GM19397 (cell line): ENCODE measurements around the gene SFR1.
A peak's percentile ranks its signal among the peaks of the same experiment; 100 is the strongest.

ENCODE experiments used
- ATAC-seq: cut with Tn5 transposase; IDR thresholded peaks from one replicate; pipeline ENCODE4 v1.9.1; 2021; ENCODE audit warnings: mild to moderate bottlenecking, moderate library complexity; ENCODE audit not compliant: unreplicated experiment

The SFR1 gene

DNA sequence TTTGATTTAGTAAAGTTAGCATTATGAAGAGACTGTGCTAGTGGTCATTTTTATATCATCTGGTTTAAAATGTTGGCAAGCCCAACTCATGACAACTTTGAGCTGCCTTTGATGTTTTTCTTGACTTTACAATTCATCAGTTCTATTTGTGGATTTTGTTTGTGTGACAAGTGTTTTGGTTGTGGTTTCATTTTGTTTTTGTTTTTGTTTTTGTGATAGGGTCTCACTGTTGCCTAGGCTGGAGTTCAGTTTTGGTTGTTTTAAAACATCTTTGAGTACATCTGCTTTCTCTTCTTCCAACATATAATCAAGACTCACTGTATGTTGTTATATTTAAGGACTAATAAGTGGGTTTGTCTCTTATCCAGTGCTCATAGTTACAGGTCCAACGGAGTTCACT is 17.6 kb upstream of the SFR1 start:
- no peak for ATAC-seq

DNA sequence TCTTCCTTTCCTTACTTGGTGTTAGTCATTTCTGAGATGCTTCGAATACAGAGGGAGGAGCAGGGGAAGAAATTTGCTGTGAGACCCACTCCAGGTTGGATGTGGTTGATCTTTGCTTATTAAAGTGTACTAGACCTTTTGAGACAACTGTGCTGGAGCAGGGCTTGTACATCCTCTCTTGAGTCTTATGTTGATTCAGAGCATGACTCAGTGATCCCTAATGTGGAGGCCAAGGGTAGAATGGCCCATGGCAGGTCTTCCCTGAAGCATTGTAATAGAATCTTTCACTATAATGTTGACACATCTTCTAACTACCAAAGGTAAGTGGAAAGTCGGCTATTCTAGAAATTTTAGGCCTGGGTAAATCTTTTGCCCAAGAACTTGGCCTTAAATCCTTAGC is 17.0 kb upstream of the SFR1 start:
- no peak for ATAC-seq

DNA sequence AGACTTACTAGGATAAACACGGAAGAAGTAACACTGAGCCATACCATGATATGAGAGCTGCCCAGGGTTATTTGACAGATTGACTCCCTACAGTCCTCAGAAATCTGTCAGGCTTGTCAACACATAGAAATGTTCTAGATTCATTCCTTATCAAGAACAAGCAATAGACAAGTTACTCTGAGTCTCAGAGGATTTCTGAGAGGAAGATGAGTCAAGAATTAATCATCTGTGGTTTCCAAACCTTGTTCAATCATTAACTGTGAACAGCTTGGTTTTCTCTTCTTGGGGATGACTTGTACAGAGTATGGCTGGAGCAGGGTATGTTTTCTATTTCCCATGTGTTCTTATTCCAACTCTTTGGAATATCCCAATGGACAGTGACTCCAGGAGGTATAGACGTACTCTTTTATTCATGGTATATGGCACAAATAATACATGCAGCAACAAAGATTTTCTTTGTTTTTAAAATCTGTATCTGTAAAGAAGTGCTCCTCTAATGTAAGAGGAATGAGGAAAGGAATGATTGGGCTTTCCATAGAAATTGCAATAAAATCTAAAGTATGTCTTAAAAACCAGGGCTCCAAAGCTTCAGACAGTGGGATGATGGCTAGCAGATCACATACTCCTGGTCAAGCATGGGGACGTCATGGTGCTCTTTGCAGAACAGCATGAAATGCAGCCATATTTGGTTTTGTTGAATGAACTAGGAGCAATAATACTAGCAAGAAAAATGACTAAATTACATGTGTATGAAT is 11.9 kb upstream of the SFR1 start:
- no peak for ATAC-seq

DNA sequence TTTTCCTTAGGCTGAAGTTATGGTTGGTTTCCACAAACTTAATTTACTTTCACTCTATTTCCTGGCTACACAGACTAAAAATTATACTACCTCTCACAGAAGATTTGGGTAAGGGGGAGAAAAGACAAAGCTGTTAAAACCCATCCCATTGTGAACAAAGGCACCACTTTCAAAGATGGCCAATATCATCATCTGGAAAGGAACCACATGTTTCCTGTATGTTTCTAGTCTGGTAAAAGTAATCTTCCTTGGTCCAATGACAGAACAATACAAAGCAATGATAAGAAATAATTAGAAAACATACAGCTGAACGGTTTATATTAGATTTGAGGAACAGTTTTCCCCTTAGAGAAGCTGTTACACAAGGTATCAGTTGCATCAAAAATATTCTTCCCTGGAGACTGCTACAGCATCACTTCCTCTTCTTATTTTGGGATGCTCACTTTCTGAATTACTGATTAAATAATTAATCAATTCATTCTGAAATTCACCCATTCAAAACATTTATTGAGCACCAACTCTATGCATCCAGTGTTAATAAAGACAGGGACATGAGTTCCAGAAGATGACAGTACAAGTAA is 8.5 kb upstream of the SFR1 start:
- ATAC-seq = no peak

DNA sequence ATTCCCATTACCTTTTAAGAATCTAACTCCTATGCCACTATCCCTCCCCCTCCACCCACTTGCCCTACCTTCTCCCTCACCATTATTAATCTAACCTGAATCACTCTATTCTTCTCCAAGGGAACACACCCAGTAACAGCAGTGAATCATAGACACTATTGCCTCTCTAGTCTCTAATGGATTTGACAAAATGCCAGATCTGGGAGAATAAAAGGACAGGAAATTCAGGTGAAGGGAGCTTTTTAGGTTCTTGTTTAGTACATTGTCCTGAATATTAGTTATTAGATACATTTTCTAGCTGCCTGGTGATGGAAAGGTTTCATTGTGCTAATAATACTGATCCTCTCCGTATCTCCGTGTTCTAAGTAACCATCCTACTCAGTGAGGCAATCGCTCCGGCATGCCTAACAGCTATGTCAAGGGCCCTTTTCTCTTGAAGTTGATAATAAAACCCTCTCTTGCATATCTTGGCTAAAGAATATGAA is 4.1 kb upstream of the SFR1 start:
- no peak for ATAC-seq

DNA sequence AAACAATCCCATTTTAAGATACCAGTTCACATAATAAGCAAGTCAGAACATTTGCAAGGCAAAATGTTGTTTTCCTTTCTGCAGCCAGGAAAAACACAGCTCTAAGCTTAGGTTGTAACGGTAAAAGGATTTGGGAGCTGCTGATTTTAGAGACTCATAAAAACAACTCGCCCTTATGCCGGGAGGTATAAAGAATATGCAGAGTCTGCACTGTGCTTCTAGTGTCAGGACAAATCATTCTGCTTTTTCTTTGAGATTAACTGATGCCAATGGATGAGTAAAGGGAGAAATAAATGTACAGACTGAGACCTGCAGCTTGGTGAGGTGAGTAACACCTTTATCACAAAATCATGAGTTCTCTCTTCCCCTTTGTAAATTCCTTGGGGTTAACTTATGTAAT is 2.0 kb upstream of the SFR1 start:
- ATAC-seq = no peak

DNA sequence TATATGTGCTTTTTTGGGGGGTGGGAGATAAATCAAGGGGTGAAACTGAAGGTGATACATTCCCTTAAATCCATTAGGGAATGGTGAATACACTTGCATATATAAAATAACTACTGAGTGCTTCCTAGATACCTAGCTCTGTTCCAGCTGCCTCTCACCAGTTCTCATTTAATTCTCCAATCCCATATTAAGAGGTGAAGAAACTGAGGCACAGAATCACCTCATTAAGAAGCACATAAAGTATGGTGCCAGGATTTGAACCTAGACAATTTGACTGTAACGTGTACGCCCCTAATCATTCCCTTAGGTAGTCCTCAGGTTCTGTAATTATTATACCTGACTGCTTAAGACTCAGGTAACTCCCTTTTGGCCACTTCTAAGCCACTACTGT is 1.5 kb upstream of the SFR1 start:
- ATAC-seq = no peak

DNA sequence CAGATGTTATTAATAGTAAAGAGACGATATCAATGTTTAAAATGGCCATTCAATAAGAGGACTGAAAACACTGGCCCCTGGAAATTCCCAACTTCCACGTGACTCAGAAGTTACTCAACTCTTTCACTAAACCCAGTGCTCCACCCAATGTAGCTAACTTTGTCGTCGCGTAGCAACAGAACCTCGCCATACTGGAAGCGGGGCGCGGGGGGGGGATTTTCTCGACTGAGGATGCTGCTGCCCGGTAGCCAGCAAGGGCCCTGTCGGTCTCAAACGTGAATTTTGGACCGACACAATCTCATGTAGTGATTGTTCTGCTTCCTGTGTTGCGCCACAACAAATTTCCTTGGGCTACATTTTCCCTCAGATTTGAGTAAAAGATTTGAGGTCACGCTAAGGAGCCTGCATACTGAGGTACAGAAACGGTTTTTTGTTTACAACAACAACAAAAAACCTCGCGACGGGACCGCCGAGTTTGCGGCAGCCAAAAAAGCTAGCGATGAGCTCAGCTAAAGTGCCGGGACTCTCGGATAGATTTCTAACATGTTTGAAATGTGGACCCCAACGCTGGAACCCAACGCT is 977 bp upstream of the SFR1 start:
- ATAC-seq = peak; percentile 23

DNA sequence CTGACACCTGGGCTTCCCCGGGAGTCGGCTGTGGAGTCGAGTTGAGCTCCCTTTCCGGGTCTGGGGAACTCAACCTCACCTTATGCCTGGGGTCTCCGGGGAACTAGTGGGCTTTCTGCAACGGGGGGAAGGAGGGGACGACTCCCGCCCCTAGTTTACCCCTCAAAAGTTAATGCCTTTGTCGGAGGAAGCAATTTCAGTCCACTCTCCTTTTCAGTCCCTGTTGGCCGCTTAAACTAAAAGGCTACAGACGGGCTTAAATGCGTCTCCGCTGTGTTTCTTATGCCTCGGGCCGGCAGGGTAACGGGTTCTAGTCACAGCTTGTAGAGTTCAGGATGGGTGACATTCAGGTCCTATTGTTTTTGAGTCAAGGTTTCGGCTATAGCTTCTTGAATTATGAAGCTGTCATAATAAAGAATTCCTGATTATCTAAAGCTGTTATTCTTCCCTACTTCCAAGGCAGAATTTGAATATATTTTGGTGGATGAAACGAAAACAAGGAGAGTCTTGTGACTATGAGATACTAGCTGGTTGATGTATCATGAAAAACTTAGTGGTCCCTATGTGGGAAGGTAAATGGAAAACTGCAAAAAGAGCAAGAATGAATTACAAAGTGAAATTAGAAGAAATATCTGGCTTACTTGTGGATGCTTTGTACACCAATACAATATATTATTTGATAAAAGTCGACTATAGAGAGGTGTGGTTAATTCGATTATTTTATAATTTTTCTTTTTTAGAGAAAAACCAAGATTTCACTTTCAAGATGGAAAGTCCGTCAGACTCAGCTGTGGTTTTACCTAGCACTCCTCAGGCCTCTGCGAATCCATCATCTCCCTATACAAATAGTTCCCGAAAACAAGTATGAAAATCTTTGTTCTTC is 495 bp downstream of the SFR1 start:
- ATAC-seq = peak; percentile 2

DNA sequence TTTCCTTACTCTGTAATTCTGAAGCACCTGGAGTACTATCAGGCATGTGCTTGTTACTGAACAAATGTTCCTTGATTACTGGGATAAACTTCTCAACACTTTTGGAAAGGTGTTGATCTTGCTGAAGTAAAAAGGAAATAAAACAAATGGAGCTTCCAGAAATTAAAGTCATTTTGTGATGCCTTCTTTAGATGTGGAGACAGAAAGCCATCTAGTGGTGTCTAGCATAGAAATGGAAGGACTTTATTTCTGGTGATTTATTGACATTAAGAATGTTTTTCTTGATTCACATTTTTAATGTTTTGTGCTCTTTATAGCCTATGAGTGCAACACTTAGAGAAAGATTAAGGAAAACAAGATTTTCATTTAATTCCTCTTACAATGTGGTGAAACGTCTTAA is 1.4 kb downstream of the SFR1 start:
- no peak for ATAC-seq

DNA sequence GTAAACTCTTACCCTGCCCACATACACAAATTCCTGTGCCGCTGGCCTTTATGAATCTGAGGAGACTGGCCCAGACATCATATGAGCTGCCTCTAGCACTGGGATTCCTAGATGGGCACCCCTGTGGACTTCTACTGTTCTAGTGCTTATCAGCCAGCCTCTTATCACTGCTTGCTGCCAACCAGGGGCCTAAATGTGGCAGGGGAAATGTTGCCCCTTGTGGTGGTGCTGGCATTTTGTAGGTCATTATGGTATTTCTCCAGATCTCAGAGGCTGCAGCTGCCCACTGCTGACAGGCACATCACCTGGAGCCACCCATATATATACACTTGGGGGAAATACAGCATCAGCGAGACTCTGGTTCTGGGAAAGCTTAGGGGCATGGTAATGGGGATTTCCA is 5.4 kb downstream of the SFR1 start:
- no peak for ATAC-seq

DNA sequence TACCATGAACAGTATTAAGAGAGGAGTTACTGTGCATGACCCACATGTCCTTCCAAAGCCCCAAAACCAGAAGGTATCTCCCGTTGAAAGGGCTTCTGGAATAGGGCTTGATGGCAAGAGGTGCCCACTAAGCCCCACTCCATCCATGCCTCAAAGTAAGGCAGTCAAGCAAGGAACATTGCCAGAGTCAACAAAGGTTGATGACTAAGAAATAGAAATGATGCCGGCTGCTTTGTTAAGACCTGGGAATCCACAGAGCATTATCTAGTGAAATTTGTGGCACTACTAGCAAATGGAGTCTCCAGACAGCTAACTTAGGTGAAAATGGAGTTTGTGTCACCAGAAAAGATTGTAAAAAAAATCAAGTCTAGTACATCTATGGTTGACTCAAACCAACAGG is 6.2 kb downstream of the SFR1 start:
- no peak for ATAC-seq

DNA sequence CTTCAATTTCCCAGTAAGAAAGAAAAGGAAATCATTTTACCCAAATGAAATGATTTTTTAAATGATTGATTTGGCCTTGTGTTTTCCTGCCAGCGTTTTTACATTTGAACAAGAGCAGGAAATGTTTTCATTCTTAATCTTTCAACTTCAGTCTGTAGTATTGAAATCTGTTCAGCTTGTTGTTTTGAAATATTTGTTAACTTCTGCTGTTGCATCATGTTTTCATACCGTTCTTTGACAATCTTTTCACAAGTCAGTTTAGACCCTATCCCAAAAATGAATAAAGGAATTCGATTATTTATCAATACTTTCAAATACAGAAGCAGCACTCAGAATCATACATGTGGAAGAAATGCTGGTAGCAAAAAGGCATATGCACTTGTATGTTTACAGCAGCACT is 8.1 kb downstream of the SFR1 start:
- no peak for ATAC-seq

DNA sequence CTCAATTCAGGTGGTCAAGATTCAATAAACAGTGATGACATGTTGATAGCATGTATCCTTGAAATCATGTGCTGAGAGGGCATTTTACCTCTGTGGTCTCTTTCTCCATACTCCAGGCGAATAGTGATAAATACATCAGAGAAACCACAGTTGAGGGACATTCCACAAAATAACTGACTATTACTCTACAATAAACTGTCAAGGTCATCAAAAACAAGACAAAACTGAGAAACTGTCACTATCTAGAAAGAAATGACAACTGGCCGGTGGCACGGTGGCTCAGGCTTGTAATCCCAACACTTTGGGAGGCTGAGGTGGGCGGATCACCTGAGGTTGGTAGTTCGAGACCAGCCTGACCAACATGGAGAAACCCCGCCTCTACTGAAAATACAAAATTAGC is 16.2 kb downstream of the SFR1 start:
- no peak for ATAC-seq

DNA sequence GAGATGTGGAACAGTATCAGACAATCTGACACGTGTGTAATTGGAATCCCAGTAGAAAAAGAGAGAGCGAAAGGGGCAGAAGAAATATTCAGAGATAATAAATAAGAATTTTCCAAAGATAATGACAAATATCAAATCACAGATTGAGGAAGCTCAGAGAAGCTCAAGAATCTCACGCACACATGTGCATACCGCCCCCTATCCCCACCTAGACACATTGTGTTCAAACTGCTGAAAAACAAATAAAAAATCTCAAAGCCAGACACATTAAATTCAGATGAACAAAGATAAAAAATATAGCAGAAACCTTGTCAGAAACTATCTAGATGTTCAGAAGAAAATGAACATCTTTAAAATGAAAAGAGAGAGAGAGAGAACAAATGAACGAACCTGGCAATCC is 17.2 kb downstream of the SFR1 start:
- ATAC-seq = no peak

DNA sequence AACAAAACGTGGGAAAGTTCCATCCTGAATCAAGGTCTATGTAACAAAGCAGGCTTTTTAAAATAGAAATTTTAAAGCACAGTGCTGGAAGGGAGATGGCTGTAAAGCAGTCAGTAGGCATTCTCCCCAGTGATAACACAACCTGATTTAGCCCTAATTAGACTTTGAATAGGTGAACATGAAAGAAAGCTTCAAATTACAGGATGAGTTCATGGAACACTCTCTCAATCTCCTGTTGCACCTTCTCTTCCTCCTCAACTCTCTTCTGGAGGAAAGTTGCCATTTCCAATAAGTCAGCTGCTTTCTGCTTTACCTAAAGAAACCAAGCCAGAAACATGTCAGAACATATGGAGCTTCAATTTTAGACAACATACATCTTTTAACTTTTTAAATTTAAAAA is 20.1 kb downstream of the SFR1 start:
- ATAC-seq = no peak

DNA sequence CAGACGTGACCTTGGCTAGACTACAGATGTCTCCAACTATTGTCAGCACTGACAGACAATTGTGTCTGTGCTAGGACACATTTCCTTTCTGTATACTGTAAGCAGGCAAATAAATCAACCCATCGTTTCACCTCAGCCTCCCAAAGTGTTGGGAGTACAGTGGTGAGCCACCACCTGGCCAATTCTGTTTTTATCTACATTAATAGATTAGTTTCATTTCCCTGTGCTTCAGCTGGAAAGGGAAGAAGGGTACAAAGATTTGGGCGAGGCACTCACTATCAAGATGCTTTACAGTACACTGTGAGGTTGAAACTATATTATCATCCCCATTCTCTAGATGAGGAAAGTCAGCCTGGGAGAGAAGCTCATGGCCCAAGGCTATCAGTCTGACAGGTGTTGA is 21.9 kb downstream of the SFR1 start:
- no peak for ATAC-seq

DNA sequence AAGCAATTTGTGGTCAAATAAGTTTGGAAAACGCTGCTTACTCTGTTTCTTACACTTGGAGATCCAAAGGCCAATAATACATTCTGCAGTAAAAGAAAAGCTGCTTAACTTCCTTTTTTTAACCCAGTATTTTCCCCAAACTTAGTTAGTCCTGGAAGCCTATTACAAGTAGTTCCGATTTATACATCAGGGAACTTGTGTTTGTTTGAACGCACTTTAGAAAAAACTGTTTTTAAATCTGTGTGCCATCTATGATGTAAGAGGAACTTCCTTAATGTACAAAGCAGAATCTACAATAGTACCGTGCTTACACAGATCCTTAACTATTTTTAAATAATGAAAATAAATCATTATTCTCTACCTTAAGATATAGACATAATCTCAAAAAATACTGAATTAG is 23.0 kb downstream of the SFR1 start:
- ATAC-seq = no peak

DNA sequence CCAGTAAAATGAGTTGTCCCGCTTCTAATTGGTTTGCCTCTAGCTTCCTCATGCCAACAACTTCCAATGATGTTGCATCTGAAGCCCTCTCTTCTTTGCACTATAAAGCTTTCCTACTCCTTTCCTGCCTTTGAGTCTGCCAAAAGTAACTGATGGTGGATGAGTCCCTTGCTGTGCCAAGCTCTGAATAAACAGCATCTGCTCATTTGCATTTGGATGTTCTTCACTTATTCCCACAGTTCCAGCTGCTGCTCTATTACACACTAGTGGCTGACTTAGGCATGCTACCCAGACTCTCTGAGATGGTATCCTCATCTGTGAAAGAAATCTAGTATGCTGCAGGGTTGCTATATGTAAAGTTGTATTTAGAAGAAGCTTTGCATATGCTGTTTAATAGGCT is 24.9 kb downstream of the SFR1 start:
- no peak for ATAC-seq

DNA sequence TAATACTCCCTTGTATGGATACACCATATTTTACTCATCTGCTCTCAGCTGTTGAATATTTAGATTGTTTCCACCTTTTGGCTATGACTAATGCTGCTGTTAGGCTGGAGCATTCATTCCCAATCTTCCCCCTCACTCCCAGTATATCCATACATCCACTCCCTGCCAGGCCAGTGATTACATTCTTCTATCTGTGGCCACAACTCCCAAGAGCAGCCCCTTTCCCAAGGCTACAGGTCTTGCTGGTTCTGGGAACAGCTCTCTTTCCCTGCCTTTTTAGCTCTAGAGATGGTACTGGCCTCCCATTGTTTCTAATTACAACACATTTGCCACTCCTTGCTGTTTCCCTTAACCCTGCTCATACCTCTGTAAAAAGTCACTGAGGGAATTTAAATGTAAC is 28.2 kb downstream of the SFR1 start:
- no peak for ATAC-seq

DNA sequence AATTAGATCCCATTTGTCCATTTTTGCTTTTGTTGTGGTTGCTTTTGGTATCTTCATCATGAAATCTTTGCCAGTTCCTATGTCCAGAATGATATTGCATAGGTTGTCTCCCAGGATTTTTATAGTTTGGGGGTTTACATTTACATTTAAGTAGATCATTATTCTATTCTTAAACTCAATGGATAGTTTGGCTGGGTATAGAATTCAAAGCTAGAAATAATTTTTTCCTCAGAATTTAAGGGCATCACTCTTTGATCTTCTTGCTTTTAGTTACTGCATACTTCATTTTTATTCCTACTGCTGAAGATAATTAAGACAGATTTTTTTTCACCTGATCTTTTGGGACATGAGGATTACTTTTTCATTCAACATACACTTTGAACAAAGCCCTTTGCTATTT is 29.8 kb downstream of the SFR1 start:
- no peak for ATAC-seq

DNA sequence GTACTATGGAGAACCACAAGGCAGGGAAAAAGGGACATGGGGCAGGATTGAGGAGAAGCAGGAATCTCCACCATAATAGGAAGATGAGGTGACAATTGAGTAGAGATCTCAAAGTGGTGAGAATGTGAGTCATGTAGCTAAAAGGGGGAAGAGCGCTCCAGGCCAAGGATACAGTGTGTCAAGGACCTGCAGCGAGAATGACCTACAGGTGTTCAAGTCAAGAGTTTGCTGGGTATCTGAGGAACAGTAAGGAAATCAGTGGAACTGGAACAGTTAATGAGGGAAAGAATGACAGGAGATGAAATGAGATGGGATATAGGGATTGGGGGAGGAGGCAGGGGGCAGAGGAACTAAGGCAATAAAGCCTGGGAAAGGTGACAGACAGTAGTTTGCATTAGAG is 33.6 kb downstream of the SFR1 start:
- no peak for ATAC-seq
